Prostate gland (tissue), 2 donors: ENCODE results near the gene CDR2L.
A peak's percentile ranks its signal among the peaks of the same experiment; 100 is the strongest.

Experiments
- CTCF ChIP-seq, 4 experiments: fragments of 200-600 bp in 2 of 4; fragments of 450-650 bp in 2 of 4; sonication (generic) in 2 of 4; IDR thresholded peaks; 1 replicate in 3 of 4; 2 replicates in 1 of 4; pipeline ENCODE4 v1.5.1; 2016 to 2019; ENCODE audit warnings: antibody characterized with exemption in 4 of 4, mild to moderate bottlenecking in 2 of 4, moderate library complexity in 2 of 4
- POLR2A ChIP-seq: fragments of 450-650 bp; IDR thresholded peaks from one replicate; pipeline ENCODE4 v1.6.1; 2016; ENCODE audit warnings: antibody characterized with exemption, mild to moderate bottlenecking
- POLR2AphosphoS5 ChIP-seq: sonication (generic); formaldehyde crosslinking; IDR thresholded peaks from one replicate; pipeline ENCODE4 v1.6.1; 2017; ENCODE audit warnings: antibody characterized with exemption

GRCh38 chr17:74961657-74962350 lies 25.6 kb upstream of the CDR2L start:
- TF ChIP-seq POLR2A (no peak), CTCF (IDR thresholded peaks at IDR 0.05) (peak; percentile 52 to 92 (median 86)), POLR2AphosphoS5 (peak; percentile 65)
